Peyer's patch (tissue), 4 donors: ENCODE measurements around the gene ECT2.

Source experiments
- POLR2A ChIP-seq, 2 donors: fragments of 450-650 bp; IDR thresholded peaks; one replicate each; pipeline ENCODE4 v1.5.1; 2017; ENCODE audit warnings: antibody characterized with exemption in 2 of 2, mild to moderate bottlenecking in 2 of 2, moderate library complexity in 2 of 2
- TF ChIP-seq, protein P1 (sequence below), 6 experiments: fragments of 450-650 bp in 4 of 6; fragments of 200-600 bp in 2 of 6; sonication (generic) in 1 of 6; IDR thresholded peaks; one replicate each; pipeline ENCODE4 v1.5.1; 2017 to 2019; ENCODE audit warnings: antibody characterized with exemption in 6 of 6, mild to moderate bottlenecking in 3 of 6, moderate library complexity in 1 of 6

DNA sequence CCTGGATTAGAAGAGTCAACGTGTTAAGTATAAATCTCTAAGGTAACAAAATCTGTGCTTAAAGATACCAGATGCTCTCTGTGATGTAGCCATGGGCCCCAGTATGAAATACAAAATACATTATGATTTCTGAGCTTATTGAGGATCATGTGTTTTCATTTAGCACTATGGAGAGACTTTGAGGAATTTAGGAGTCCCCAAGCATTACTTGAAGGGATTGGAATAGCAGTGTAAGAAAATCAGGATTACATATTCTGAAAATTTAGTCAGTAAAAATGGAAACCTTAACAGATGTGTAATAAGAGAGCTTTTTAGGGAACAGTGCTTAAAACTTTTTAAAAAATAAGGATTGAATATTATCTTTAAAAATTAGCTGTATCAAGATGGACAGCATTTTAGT, 35.5 kb downstream of the ECT2 start:
- TF ChIP-seq, protein P1, sequence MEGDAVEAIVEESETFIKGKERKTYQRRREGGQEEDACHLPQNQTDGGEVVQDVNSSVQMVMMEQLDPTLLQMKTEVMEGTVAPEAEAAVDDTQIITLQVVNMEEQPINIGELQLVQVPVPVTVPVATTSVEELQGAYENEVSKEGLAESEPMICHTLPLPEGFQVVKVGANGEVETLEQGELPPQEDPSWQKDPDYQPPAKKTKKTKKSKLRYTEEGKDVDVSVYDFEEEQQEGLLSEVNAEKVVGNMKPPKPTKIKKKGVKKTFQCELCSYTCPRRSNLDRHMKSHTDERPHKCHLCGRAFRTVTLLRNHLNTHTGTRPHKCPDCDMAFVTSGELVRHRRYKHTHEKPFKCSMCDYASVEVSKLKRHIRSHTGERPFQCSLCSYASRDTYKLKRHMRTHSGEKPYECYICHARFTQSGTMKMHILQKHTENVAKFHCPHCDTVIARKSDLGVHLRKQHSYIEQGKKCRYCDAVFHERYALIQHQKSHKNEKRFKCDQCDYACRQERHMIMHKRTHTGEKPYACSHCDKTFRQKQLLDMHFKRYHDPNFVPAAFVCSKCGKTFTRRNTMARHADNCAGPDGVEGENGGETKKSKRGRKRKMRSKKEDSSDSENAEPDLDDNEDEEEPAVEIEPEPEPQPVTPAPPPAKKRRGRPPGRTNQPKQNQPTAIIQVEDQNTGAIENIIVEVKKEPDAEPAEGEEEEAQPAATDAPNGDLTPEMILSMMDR (IDR thresholded peaks at IDR 0.05), result no peak
- no peak for TF ChIP-seq POLR2A (IDR thresholded peaks at IDR 0.05)
